ENCODE data around the gene PTTG2.

The PTTG2 gene

DNA sequence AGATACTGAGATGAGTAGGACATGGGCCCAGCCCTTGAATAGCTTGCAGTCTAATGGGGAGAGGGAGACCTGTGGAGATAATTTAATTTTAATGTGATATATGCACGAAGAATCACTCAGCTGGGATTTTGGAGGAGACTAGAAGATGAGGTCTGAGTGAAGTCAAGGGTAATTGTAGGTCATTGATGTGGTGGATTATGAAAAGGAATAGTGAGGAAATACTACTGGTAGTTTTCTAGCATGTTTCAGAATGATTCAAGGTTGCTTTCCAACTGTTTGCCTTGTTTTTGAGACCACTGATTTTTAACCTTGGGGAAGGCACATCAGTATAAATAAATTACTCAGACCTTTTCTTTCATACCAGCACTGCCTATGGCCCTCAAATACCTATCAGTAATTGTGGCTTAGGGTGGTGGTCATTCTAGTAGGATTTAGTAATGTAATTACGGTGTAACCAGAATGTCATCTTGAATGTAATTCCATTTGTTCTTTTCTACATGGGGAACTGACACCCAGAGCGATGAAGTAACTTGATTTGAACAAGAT is 25.6 kb downstream of the PTTG2 start:
- no peak for DNase-seq (ENCODE audit: low read depth in 2 of 2)

DNA sequence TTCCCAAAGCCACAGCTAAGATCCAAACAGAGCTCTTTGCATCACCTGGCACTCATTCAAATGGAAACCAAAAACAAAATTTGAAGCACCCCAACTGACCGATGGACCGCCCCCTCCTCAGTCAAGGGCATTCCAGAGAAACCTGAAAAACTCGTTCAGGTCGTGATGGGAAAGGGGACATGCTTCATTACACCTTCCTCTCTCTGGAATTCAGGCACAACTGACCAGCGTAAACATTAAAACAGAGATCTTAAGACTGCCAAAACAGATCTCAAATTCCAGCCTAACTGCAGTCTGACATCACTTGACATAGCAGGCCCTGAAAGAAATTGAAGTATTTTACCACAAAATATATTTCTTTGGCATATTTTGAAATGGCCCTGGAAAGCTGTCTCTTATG is 28.5 kb downstream of the PTTG2 start:
- no peak for DNase-seq (ENCODE audit: low read depth in 2 of 2)

DNA sequence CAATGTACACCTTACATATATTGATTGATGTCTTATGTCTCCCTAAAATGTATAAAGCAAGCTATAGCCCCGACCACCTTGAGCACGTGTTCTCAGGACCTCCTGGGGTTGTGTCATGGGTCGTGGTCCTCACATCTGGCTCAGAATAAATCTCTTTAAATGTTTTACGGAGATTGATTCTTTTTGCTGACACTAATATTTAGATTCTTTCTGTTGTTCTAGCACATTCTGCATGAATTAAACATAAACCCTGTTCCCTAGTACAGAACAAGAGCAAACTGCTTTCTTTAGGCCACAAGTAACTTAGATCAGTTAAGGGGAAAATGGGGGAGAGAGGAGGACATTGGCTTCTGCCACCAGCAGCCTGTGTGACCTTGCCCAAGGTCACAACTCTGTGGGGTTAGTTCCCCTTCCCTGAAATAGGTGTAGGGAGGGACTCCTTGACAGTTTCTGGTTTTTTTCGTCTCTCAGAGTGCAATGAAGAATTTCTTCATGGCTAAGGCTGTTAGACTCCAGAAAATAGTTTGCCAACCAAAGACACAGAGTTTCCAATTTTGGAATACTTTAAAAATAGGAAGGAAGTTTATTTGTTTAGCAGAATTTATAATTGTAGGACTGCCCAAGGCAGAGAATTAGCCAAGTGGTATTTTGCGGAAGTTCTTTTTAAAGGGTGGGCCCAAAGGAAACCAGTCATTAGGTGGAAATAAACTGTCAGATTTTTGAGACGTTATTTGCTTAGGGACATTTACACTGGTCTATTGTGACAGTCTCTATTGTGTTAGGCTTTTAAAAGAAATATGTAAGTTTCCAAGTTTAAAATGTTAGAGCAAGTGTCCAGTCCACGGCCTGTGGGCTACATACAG is 29.4 kb downstream of the PTTG2 start:
- DNase-seq (ENCODE audit: low read depth in 2 of 2): no peak

DNA sequence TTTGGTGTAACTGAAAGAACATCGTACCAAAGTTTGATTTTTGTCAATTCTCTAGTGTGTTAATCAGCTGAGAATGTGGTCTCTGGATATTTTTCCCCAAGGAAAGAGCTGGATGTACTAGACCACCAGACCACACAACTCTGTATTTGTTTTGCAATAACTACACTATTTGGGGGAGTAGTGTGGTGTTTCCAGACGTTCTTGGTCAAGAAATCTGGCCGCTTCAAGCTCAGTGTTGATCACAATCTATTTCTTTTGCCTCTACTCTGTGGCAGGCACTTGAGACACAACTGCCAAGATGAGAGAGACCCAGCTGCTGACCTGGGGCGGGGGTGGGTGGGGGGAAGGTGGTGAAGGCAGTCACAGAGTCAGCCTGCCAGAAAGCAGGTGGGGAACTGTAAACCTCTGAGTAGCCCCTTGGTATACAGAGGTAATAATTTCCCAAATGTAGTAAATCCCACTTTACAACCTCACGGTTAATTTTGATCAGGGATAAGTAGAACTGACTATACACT is 30.6 kb downstream of the PTTG2 start:
- no peak for DNase-seq (ENCODE audit: low read depth in 2 of 2)

DNA sequence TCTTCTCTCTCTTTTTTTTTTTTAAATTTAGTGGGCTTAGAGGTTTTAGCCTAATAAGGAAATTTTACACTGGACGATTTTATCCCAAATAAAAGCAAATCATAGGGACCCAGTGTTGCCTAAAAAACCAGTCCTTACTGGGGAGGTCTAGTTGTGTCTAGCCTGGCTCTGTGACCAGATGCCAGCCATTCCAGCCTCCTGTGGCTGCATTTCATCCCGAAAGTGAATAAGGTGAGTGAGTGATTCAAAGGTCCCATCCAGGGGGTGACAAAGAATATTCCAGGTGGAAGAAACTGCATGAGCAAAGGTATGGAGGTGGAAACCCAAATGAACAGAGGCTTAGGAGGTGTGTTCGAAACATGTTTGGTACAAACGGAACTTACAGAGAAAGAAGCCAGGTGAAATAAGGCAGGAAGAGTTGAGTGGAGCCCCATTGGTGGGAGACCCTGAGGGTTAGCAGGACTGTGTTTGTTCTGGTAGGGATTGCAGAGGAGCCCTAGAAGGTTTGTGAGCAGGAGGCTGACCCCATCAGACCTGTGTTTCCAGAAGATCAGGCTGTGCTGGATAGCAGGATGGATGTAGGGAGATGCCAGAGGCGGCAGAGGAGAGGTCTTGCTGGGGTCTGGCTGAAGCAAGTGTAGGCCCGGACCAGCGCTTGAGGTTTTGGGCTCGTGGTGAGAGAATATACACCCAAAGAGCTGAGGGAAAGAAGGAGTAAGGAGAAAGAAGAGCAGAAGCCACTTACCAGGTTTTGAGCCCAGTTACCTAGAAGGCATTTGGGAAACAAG is 31.6 kb downstream of the PTTG2 start:
- DNase-seq (ENCODE audit: low read depth in 2 of 2): no peak

DNA sequence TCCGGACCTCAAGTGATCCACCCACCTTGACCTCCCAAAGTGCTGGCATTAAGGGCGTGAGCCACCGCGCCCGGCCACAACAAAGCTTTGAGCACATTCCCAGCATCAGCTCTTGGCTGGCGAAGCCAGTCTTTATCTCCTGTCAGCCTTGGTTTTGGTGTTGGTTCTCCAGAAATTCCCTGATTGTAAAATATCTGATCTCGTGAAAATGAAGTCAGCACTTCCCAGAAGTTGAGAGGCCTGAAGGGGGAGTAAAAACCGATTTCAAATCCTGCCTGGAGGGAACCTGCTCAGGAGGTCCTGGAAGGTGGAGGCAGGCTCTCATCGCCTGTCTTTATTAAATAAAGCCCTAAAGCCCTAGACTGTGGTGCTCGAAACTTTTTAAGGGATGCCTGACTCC is 33.6 kb downstream of the PTTG2 start:
- no peak for DNase-seq (ENCODE audit: low read depth in 2 of 2)

DNA sequence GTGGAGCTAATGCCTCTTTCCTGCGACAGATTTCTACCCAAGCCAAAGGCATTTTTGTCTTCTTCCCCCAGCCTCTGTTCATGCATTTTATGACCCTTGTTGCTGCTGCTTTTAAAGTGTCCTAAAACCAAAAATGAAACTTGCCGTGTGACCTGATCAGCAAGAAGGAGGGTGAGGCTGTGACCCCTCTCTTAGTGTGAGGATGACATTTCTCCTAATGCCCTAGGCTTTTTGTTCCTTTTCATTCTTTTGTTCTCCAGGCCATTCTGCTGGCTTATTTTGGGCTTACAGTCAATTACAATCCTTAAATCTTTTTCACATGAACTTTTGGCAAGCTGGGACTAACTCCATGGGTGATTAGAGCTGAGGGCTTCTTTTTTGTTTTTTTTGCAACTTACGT is 34.4 kb downstream of the PTTG2 start:
- no peak for DNase-seq (ENCODE audit: low read depth in 2 of 2)

DNA sequence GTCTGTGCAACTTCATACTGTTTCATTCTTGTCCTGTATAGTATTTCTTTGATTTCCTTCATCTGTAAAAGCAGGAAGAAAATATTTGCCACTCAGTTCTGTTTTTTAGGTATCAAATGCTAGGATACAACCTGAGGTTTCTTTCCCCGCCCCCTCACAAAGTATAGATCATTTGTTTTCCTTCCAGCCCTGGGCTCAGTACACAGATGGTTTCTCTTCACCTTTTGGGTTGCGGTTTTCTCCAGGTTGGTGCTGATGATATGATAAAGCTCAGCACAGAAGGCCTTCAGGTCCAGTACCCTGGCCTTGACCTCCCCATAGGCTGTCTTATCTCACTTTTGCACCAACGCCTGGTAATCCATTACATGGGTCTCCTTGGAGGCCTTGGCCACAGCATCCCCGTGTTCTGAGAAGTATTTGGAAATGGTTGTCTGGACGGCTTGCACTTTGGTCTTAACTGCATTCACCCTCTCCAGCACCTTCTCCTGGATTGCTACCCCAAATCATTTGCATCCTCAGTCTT is 35.2 kb downstream of the PTTG2 start:
- DNase-seq (ENCODE audit: low read depth in 2 of 2): no peak

DNA sequence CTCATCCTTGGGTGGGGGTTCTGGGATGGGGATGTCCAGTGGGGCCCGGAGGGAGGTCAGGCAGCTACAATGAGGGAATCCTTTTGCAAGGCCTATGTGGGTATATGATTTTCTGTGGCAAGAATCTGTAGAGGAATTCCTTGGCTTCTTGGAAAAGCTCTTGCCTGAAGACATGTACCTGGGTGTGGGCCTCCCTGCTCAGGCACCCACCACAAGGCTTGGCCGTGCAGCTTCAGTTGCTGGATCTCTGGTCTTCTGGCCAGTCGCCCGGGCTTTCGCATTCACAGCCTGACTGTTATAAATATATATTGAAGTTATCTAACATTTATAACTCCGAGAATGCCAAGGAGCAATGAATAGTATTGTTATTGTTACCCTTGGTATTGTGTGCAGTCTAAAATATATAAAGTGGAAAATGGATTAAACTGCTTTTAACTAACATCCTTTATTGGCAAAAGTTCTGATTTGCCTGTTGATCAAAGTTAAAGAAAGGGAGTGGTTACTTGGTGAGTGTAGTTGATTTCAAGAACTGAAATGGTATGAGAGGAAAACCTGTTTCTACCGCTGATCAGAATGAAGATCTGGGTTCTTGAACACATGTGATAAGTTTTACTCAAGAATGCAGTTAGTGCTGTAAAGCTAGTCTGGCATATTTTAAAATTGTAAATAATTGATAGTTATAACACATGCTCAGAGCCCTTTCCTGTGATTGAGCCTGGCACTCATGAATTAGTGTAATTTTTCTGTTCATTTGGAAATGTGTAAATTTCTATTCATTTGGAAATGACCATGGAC is 36.0 kb downstream of the PTTG2 start:
- DNase-seq (ENCODE audit: low read depth in 2 of 2): no peak

DNA sequence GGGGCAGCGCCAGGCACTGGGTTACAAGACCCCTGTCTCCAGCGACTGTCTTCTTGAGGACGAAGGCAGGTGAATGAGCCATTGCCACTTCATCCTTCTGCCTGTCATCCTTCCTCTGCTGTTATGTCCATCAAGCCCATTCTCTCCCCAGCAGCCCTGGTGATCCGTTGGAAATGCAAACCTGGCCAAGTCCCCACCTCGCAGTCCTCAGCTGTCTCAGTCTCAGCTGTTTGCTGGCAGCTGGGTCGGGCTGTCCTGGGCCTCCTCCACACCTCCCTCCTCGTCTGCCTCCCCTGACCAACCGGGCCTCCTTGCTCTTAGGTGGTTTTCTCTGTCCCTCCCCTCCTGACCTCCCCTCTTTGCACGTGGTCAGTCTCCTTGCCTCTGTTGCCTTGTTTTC is 38.0 kb downstream of the PTTG2 start:
- no peak for DNase-seq (ENCODE audit: low read depth in 2 of 2)

DNA sequence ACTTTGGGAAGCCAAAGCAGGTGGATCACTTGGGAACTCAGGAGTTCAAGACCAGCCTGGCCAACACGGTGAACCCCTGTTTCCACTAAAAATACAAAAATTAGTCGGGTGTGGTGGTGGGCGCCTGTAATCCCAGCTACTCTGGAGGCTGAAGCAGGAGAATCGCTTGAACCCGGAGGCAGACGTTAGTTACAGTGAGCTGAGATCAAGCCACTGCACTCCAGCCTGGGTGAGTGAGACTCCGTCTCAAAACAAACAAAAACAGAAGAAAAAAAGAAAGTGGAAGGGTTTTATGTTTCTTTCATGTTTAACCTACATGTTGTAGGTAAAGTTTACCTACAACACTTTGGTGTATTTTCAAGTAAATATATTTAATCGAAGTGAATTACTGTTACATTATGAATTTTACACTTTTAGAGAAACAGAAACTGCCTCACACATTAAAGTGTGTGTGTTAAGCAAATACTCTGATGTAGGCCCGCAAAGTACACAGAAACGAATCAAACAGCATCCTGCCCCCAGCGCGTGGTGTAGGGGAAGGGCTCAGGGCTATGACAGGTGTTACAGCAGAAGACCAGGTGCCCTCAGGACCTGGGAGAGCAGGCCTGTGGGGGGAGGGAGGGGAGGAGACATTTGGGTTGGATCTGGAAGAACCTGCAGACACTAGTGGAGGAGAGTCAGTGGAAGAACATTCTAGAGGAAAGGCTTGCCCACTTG is 39.0 kb downstream of the PTTG2 start:
- no peak for DNase-seq (ENCODE audit: low read depth in 2 of 2)

DNA sequence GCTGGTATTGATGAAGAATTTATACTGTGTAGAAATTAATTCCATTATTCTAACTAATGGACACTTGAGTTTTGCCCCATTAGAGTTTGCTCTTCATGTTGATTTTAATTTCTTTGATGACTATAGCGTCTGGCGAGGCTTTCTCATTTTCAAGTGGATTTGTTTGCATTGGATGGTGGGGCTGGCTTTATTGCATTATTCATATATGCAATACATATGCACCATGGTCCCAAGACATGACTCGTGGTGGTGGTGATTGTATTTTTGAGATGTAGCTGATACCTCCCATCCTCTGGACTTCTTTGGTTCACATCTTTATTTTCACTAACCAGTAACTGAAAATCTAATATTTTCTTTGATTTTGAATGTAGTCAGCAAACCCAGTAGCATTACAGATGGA is 39.8 kb downstream of the PTTG2 start:
- no peak for DNase-seq (ENCODE audit: low read depth in 2 of 2)

DNA sequence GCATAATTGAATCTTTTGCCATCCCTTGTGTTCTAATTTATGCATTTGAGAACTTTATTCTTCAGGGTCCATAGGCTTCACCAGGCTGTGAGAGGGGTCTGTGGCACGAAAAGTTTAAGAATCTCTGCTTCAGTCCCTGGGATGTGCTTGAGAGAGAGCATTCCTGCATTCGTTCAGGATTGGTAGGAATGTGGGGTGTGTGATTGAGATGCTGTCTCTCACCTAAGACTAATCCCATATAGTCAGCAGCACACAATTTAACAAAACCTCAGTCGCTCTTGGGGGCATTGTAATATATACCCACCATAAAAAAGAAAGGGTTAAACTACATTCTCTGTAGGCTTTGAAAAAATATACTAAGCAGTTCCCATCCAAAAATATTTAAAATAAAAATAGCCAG is 41.7 kb downstream of the PTTG2 start:
- no peak for DNase-seq (ENCODE audit: low read depth in 2 of 2)

DNA sequence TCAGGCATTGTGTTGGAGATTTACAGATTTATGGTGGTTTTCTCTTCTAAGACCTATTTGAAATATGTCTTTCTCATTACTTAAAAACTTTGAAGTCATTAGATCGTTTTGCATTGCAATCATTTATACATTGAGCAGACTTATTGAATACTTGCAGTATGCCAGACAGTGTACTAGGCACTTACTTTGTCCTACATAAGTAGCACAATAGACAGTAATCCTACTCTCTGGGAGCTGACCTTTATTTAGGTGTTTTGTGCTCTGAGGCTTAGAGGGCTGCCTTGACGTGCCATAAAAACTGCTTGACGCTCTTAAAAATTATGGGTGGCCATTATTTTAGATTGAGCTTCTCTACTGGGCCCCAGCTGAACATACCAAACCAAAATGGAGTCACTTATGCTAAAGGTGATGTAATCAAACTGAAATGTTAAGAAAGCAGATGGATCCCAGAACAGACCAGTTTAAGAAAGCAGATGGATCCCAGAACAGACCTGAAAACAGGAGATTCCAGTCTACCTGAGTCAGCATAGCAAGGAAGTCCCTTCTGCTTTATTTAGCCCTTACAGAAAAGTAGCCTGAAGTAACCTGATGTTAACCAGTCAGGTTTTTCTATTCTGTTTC is 42.4 kb downstream of the PTTG2 start:
- no peak for DNase-seq (ENCODE audit: low read depth in 2 of 2)

DNA sequence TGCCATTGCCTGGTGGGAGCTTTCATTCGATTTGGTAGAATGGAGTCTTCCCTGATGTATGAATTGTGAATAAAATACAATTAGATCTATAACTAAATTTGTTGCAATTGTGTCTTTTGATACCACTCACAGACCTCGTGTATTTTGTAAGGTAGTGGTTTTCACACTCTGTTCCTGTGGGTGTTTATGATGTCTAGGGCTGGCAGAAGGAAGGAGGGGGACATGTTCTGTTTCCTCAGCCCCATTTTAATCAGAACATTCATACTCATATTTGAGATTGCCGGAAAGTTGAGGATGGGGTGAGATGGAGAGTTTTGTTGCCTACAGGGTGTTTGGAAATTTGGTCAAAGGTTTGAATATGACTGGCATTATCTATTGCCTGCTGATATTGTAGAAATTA is 42.9 kb downstream of the PTTG2 start:
- DNase-seq (ENCODE audit: low read depth in 2 of 2): no peak

DNA sequence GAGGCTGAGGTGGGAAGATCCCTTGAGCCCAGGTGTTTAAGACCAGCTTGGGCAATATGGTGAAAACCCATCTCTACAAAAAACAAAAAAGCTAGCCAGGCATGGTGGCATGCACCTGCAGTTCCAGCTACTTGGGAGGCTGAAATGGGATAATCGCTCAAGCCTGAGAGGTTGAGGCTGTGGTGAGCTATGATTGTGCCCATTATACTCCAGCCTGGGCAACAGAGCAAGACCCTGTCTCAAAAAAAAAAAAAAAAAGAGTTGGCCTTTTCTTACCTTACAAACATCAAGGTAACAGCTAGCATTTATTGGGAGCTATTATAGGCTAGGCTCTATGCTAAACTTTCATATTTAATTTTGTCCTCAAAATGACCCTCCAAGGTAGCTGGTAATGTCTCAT is 43.4 kb downstream of the PTTG2 start:
- no peak for DNase-seq (ENCODE audit: low read depth in 2 of 2)

DNA sequence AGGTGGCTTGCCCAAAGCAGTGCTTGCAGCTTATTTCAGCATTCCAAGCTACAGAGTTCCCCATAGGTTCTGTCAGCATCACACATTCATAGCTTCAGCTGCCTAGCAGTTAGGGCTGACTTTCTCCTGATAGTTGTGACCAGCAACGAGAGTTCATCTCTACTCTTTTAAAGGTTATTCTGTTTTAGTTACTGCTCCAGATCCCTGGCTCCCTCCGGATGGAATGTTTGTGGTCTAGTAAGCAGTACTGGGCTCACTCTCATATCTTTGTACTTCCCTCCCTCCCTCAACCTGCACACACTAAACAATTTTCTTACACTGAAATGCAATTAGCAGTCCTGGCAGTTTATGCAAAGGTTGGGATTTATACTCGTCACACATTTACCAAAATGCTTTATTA is 43.9 kb downstream of the PTTG2 start:
- no peak for DNase-seq (ENCODE audit: low read depth in 2 of 2)

DNA sequence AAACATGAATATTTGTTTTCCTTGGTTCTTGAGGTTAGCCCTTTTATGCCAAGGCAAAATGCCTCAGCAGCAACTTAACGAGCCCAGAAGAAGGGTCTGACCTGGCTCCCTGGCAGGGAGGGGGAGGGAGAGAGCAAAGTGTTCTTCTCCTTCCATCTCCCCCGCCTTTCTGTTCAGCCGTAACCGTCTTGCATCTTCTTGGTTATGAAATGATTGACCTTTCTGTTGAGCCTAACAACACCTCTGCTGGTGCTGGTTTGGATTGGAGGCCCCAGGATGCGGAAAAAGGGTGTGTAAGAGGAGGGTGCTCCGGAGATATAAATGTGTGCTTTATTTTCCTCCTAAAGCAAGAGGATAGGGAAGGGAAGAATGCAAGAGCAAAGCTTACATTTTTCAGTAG is 44.7 kb downstream of the PTTG2 start:
- no peak for DNase-seq (ENCODE audit: low read depth in 2 of 2)

DNA sequence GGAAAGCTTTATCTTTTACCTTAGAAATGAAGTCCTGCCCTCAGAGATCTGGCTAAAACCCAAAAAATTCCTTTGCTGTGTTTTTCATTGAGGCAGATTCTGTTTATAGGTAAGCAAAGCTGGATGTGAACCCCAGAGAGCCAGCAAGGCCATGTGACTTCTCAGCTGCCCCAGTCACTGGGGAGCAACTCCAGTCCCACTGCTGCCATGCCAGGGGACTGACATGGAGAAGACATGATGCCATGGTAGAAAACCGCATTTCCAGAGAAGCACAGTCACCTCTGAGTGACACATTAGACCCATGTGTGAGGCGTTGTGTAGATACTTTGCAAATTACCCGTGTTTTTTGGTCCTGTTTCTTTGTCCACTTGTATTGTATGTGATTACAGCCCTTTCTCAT is 45.4 kb downstream of the PTTG2 start:
- no peak for DNase-seq (ENCODE audit: low read depth in 2 of 2)

DNA sequence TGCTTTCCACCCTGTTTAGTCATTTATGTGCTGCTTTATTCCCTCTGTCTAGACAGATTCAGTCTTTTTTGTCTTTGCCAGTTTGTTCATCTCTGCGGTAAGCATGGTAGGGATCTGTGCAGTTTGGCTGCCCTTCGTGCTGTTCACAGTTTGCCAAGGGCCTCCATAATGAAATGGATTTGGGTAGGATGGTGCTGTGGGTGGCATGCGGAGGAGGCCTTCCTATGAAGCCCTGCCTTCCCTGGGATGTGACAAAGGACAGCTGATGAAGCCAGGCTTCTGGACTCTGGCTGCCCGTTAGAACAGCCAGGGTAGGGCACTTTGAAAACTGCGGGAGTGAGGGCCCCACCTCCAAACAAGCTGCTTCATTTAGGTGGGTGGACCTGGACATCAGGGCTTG is 47.4 kb downstream of the PTTG2 start:
- DNase-seq (ENCODE audit: low read depth in 2 of 2): no peak
